IMR-90 (cell line): ENCODE data around the gene CD44. TPM values are rescaled to one million over a fixed set of nuclear protein-coding genes. Genes with fewer than 3 reads are reported as not detected.

Experiments used
- ATAC-seq: fragments of 200-7000 bp; cut with Tn5 transposase; 2 replicates; pipeline ENCODE4 v1.9.1; 2020; ENCODE audit warnings: low read depth, mild to moderate bottlenecking, moderate library complexity
- BruUV-seq: library from RNA; stranded (reverse); fragments of 400-500 nt; replicated peaks from 2 replicates; lab custom pipeline; 2021; lab: Mats Ljungman, UMichigan
- CTCF ChIA-PET: fragments of 300-600 bp; formaldehyde crosslinking; extraction: SDS; loops from one replicate; lab custom pipeline; 2021; ENCODE audit warnings: antibody characterized with exemption; lab: Yijun Ruan, JAX
- POLR2A ChIA-PET: fragments of 300-600 bp; sonication (Branson Sonifier 250); formaldehyde crosslinking; loops from one replicate; lab custom pipeline; 2022; ENCODE audit warnings: antibody characterized with exemption; ENCODE audit not compliant: unreplicated experiment; lab: Charles Lee
- DNase-seq: peaks from one replicate; pipeline ENCODE4 v3.0.0; 2013
- H2AFZ ChIP-seq: replicated peaks from 2 replicates; pipeline ENCODE3; 2013; ENCODE audit warnings: low read length, mild to moderate bottlenecking; ENCODE audit not compliant: poor library complexity
- H2AK5ac ChIP-seq: 2 replicates; pipeline ENCODE4 v1.6.1; 2013; ENCODE audit warnings: low read depth, low read length, inconsistent platforms
- H2AK9ac ChIP-seq: replicated peaks from 2 replicates; pipeline ENCODE3; 2013; ENCODE audit warnings: mild to moderate bottlenecking, low read depth, low read length, moderate library complexity; ENCODE audit not compliant: poor library complexity
- H2BK120ac ChIP-seq: 2 replicates; pipeline ENCODE4 v1.6.1; 2013; ENCODE audit warnings: low read depth, low read length, inconsistent platforms
- H2BK15ac ChIP-seq: 3 replicates; pipeline ENCODE4 v1.6.1; 2013; ENCODE audit warnings: low read depth, low read length, inconsistent platforms
- H2BK20ac ChIP-seq: 2 replicates; pipeline ENCODE4 v1.6.1; 2013; ENCODE audit warnings: low read depth, mild to moderate bottlenecking, inconsistent platforms, low read length, moderate library complexity
- H2BK5ac ChIP-seq: 2 replicates; pipeline ENCODE4 v1.6.1; 2013; ENCODE audit warnings: mild to moderate bottlenecking, low read depth, low read length, inconsistent platforms; ENCODE audit not compliant: poor library complexity, severe bottlenecking
- H3K14ac ChIP-seq: replicated peaks from 2 replicates; pipeline ENCODE4 v1.6.1; 2013; ENCODE audit warnings: low read depth, low read length, inconsistent platforms
- H3K18ac ChIP-seq: 2 replicates; pipeline ENCODE4 v1.6.1; 2013; ENCODE audit warnings: low read depth, low read length, control low read depth
- H3K23ac ChIP-seq: 2 replicates; pipeline ENCODE4 v1.6.1; 2013; ENCODE audit warnings: low read depth, low read length, inconsistent platforms
- H3K27ac ChIP-seq: 2 replicates; pipeline ENCODE4 v1.5.1; 2013; ENCODE audit warnings: mild to moderate bottlenecking, control low read depth, low read length; ENCODE audit not compliant: insufficient read depth
- H3K27me3 ChIP-seq: 2 replicates; pipeline ENCODE4 v1.6.1; 2013; ENCODE audit warnings: low read length; ENCODE audit not compliant: control insufficient read depth, insufficient read depth
- H3K36me3 ChIP-seq: 2 replicates; pipeline ENCODE4 v1.6.1; 2013; ENCODE audit warnings: low read length, mixed read lengths; ENCODE audit not compliant: control insufficient read depth, insufficient read depth
- H3K4ac ChIP-seq: 2 replicates; pipeline ENCODE4 v1.6.1; 2013; ENCODE audit warnings: low read depth, low read length, inconsistent platforms
- H3K4me1 ChIP-seq: 2 replicates; pipeline ENCODE4 v1.6.1; 2013; ENCODE audit warnings: low read length, mixed read lengths; ENCODE audit not compliant: control insufficient read depth, insufficient read depth
- H3K4me2 ChIP-seq: 2 replicates; pipeline ENCODE4 v1.6.1; 2013; ENCODE audit warnings: low read depth, mild to moderate bottlenecking, control low read depth, low read length, moderate library complexity
- H3K4me3 ChIP-seq: 2 replicates; pipeline ENCODE4 v1.5.1; 2013; ENCODE audit warnings: low read depth, mild to moderate bottlenecking, control low read depth, low read length, moderate library complexity; ENCODE audit not compliant: insufficient read depth
- H3K56ac ChIP-seq: 2 replicates; pipeline ENCODE4 v1.6.1; 2013; ENCODE audit warnings: low read length, inconsistent platforms; ENCODE audit not compliant: insufficient read depth; ENCODE audit errors: extremely low read depth
- H3K79me1 ChIP-seq, 2 experiments: 2 replicates each; pipeline ENCODE4 v1.6.1; 2013; ENCODE audit warnings: low read length in 2 of 2, inconsistent platforms in 1 of 2, low read depth in 1 of 2
- H3K9ac ChIP-seq: 2 replicates; pipeline ENCODE4 v1.6.1; 2013; ENCODE audit warnings: low read depth, low read length, control low read depth
- H3K9me1 ChIP-seq: 2 replicates; pipeline ENCODE4 v1.6.1; 2013; ENCODE audit warnings: low read length, inconsistent platforms; ENCODE audit not compliant: insufficient read depth
- H3K9me3 ChIP-seq: 2 replicates; pipeline ENCODE4 v1.6.1; 2013; ENCODE audit warnings: low read length; ENCODE audit not compliant: control insufficient read depth, insufficient read depth
- H4K20me1 ChIP-seq: 2 replicates; pipeline ENCODE4 v1.6.1; 2013; ENCODE audit warnings: low read length, inconsistent platforms; ENCODE audit not compliant: insufficient read depth
- H4K5ac ChIP-seq: 2 replicates; pipeline ENCODE4 v1.6.1; 2013; ENCODE audit warnings: mild to moderate bottlenecking, low read depth, low read length, control low read depth
- H4K8ac ChIP-seq, 2 experiments: 2 replicates each; pipeline ENCODE4 v1.6.1; 2013; ENCODE audit warnings: low read depth in 2 of 2, low read length in 2 of 2, control low read depth in 1 of 2, inconsistent platforms in 1 of 2
- H4K91ac ChIP-seq: 2 replicates; pipeline ENCODE4 v1.6.1; 2013; ENCODE audit warnings: low read depth, low read length, inconsistent platforms; ENCODE audit not compliant: insufficient read depth
- NFE2L2 ChIP-seq: fragments of 150-350 bp; IDR thresholded peaks from 2 replicates; pipeline ENCODE4 v1.6.1; 2016; ENCODE audit warnings: low read depth, mild to moderate bottlenecking, low read length
- RAD21 ChIP-seq: IDR thresholded peaks from 2 replicates; pipeline ENCODE4 v1.6.1; 2012; ENCODE audit warnings: low read length, improper control_type of control experiment
- WGBS, 2 experiments: methylation state at CpG; one replicate each; pipeline versions ENCODE4 v1.1.5 to v1.1.7; 2013; ENCODE audit warnings: missing lambda C conversion rate in 2 of 2; ENCODE audit not compliant: insufficient read length in 1 of 2; ENCODE audit errors: extremely low coverage in 2 of 2; 5-methylcytosine and 5-hydroxymethylcytosine counted together
- dilution Hi-C: fragments of 300-500 bp; cut with HindIII; formaldehyde crosslinking; loops from one replicate; pipeline ENCODE4 v1.14.3; 2018; ENCODE audit warnings: low sequenced_read_pairs; ENCODE audit not compliant: unreplicated experiment
- in situ Hi-C: fragments of 300-500 bp; cut with MboI; formaldehyde crosslinking; loops from 3 replicates; pipeline ENCODE4 v1.14.3; 2019; ENCODE audit warnings: low sequenced_read_pairs, inconsistent platforms, mixed read lengths
- intact Hi-C: fragments of 100-400 bp; cut with micrococcal nuclease; formaldehyde crosslinking; loops from 2 replicates; pipeline ENCODE4 v1.10.0; 2022
- polyA plus RNA-seq, 3 experiments: library from polyadenylated mRNA; depleted of rRNA; stranded (reverse); fragments of >200 nt; gene quantifications; 2 replicates each; pipeline ENCODE4 v1.2.3, GENCODE V29; 2012; ENCODE audit warnings: low replicate concordance in 1 of 3
- total RNA-seq: library from RNA; depleted of rRNA; stranded (reverse); fragments of >200 nt; gene quantifications from 2 replicates; pipeline ENCODE4 v1.2.3, GENCODE V29; 2012

CD44 gene
- total and polyA plus RNA-seq, 2 of the 4 experiments (the other 2 are of a cell fraction) = 357 to 947 TPM

DNA sequence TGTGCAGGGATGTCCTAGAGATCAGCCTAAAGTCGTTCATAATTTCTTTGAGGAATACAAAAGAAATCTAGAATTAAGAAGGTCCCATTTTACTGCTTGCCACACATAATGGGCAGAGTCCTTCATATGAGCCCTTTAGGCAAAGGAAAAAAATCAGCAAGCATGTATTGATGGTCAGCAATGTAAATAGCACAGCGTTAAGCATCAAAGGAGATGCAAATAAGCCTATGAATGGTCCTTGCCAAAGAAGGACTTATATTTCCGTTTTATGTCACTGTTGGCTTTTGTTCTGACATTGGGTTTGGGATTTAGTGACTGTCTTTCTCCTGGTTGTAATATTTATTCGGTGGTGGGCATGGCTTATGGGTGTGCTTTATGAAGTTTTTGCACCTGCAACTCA, 69.8 kb downstream of the CD44 start:
- H3K14ac ChIP-seq = no peak overlapping the region
- TF ChIP-seq NFE2L2 (no peak), RAD21 (no peak)
- H3K4ac ChIP-seq = no peak overlapping the region
- no peak overlapping the region for H2AFZ ChIP-seq
- H2BK15ac ChIP-seq = no peak overlapping the region
- no peak overlapping the region for H2AK5ac ChIP-seq
- H4K5ac ChIP-seq = no peak overlapping the region; the same call in 1 of the 2 replicates
- H3K4me2 ChIP-seq = no peak overlapping the region
- intact Hi-C loops (no loop called here), dilution Hi-C loops (no loop called here), in situ Hi-C loops (no loop called here)
- H3K18ac ChIP-seq = no peak overlapping the region
- peak overlapping the region in 1 of 2 experiments; percentile 21; a peak in 1 of 4 replicates for H4K8ac ChIP-seq
- ATAC-seq (no peak), DNase-seq (no peak)
- no TSS peak for BruUV-seq
- no peak overlapping the region for H2BK20ac ChIP-seq
- H3K36me3 ChIP-seq = peaks cover 48% of the 10 kb centered on the region
- H3K27me3 ChIP-seq = no peaks in the 10 kb centered on the region
- no peak overlapping the region for H3K9ac ChIP-seq
- H3K9me1 ChIP-seq = peaks cover 15% of the 10 kb centered on the region
- no CpG with 5 or more reads among the region's 4 CpGs for WGBS, 2 experiments
- peaks cover 39 to 69% of the 10 kb centered on the region in 2 experiments for H3K79me1 ChIP-seq
- peak overlapping the region; percentile 21 for H2BK5ac ChIP-seq
- peaks cover 10% of the 10 kb centered on the region for H3K4me1 ChIP-seq
- H4K91ac ChIP-seq = no peak overlapping the region
- no peak overlapping the region for H3K23ac ChIP-seq
- peaks cover 16% of the 10 kb centered on the region; the same call in 1 of the 2 replicates for H4K20me1 ChIP-seq
- no peak overlapping the region for H3K4me3 ChIP-seq
- POLR2A ChIA-PET = no interaction called here
- H3K9me3 ChIP-seq = peaks cover 6% of the 10 kb centered on the region; the same call in 1 of the 2 replicates
- H2BK120ac ChIP-seq = no peak overlapping the region
- no peak overlapping the region for H3K27ac ChIP-seq
- CTCF ChIA-PET = no interaction called here
- H3K56ac ChIP-seq = no peak overlapping the region
- H2AK9ac ChIP-seq = no peak overlapping the region
